BLaER1 (cell line): ENCODE measurements around the gene TBC1D1.

Experiments
- H3K27ac ChIP-seq: shearing (Covaris generic); formaldehyde crosslinking; 2 replicates; pipeline ENCODE4 v1.8.1; 2022
- H3K27me3 ChIP-seq: shearing (Covaris generic); formaldehyde crosslinking; 2 replicates; pipeline ENCODE4 v1.8.1; 2022
- H3K36me3 ChIP-seq: shearing (Covaris generic); formaldehyde crosslinking; 2 replicates; pipeline ENCODE4 v1.8.1; 2022
- H3K4me1 ChIP-seq: shearing (Covaris generic); formaldehyde crosslinking; 2 replicates; pipeline ENCODE4 v1.8.1; 2022
- H3K4me2 ChIP-seq: shearing (Covaris generic); formaldehyde crosslinking; 2 replicates; pipeline ENCODE4 v1.8.1; 2022
- H3K4me3 ChIP-seq: shearing (Covaris generic); formaldehyde crosslinking; 2 replicates; pipeline ENCODE4 v1.8.1; 2022
- H3K9ac ChIP-seq: shearing (Covaris generic); formaldehyde crosslinking; 2 replicates; pipeline ENCODE4 v1.8.1; 2022
- H3K9me3 ChIP-seq: shearing (Covaris generic); formaldehyde crosslinking; 2 replicates; pipeline ENCODE4 v1.8.1; 2022
- H4K20me1 ChIP-seq: shearing (Covaris generic); formaldehyde crosslinking; 2 replicates; pipeline ENCODE4 v1.8.1; 2022
- Cebpa-rat ChIP-seq: shearing (Covaris generic); IDR thresholded peaks from 2 replicates; pipeline ENCODE4 v1.8.1; 2022

Gene TBC1D1

GRCh38 chr4:37976507-37976906 is 85.6 kb downstream of the TBC1D1 start:
- Histone ChIP-seq H3K9ac (peak overlapping the region; percentile 74; the same call in 1 of the 2 replicates), H3K36me3 (no peaks in the 10 kb centered on the region), H3K27ac (peak overlapping the region; percentile 72), H3K27me3 (no peaks in the 10 kb centered on the region), H4K20me1 (peaks cover 30% of the 10 kb centered on the region), H3K4me3 (peak overlapping the region; percentile 96), H3K4me1 (peaks cover 39% of the 10 kb centered on the region), H3K4me2 (peak overlapping the region; percentile 75), H3K9me3 (peaks cover under 1% of the 10 kb centered on the region; the same call in 1 of the 2 replicates)
- no peak for TF ChIP-seq Cebpa-rat

- Histone ChIP-seq H3K4me3 (peak overlapping the region; percentile 96), H3K27ac (peak overlapping the region; percentile 95)
- TF ChIP-seq Cebpa-rat, result no peak
Observed at GRCh38 chr4:37976991-37977470, 86.1 kb downstream of the TBC1D1 start.

GRCh38 chr4:37977471-37978247 is 86.8 kb downstream of the TBC1D1 start:
- Histone ChIP-seq H4K20me1 (peaks cover 42% of the 10 kb centered on the region), H3K9me3 (no peaks in the 10 kb centered on the region), H3K9ac (peak overlapping the region; percentile 92), H3K27ac (peak overlapping the region; percentile 95), H3K27me3 (no peaks in the 10 kb centered on the region), H3K4me3 (peak overlapping the region; percentile 96), H3K4me1 (peaks cover 44% of the 10 kb centered on the region), H3K4me2 (peak overlapping the region; percentile 94), H3K36me3 (0 out of 2 replicates have a peak, but pooled peaks cover under 1% of the 10 kb centered on the region)
- TF ChIP-seq Cebpa-rat, result no peak

More at GRCh38 chr4:37976991-37977470, 86.1 kb downstream of the TBC1D1 start:
- peaks cover 36% of the 10 kb centered on the region for H4K20me1 ChIP-seq
- peaks cover 44% of the 10 kb centered on the region for H3K4me1 ChIP-seq
- no peaks in the 10 kb centered on the region for H3K27me3 ChIP-seq
- peak overlapping the region; percentile 94 for H3K4me2 ChIP-seq
- H3K9me3 ChIP-seq, result no peaks in the 10 kb centered on the region
- peak overlapping the region; percentile 92 for H3K9ac ChIP-seq
- H3K36me3 ChIP-seq, result no peaks in the 10 kb centered on the region

GRCh38 chr4:37978248-37978924 is 87.5 kb downstream of the TBC1D1 start:
- 0 out of 2 replicates have a peak, but pooled peaks cover 8% of the 10 kb centered on the region for H3K36me3 ChIP-seq
- peak overlapping the region; percentile 92 for H3K9ac ChIP-seq
- H3K27me3 ChIP-seq, result no peaks in the 10 kb centered on the region
- peaks cover 47% of the 10 kb centered on the region for H3K4me1 ChIP-seq
- peaks cover 46% of the 10 kb centered on the region for H4K20me1 ChIP-seq
- H3K27ac ChIP-seq, result peak overlapping the region; percentile 95
- H3K4me2 ChIP-seq, result peak overlapping the region; percentile 94
- no peaks in the 10 kb centered on the region for H3K9me3 ChIP-seq
- no peak for TF ChIP-seq Cebpa-rat
- peak overlapping the region; percentile 96 for H3K4me3 ChIP-seq

GRCh38 chr4:37980246-37980645 is 89.4 kb downstream of the TBC1D1 start:
- peak overlapping the region; percentile 94; the same call in 1 of the 2 replicates for H3K4me2 ChIP-seq

GRCh38 chr4:37981425-37981824 is 90.5 kb downstream of the TBC1D1 start:
- Histone ChIP-seq H3K4me2 (0 out of 2 replicates have a peak overlapping the region, but pooled peaks have one; percentile 1), H3K9ac (no peak overlapping the region), H3K9me3 (no peaks in the 10 kb centered on the region), H3K36me3 (0 out of 2 replicates have a peak, but pooled peaks cover 12% of the 10 kb centered on the region), H3K27me3 (no peaks in the 10 kb centered on the region), H4K20me1 (peaks cover 46% of the 10 kb centered on the region), H3K27ac (no peak overlapping the region), H3K4me3 (no peak overlapping the region), H3K4me1 (peaks cover 45% of the 10 kb centered on the region)
- no peak for TF ChIP-seq Cebpa-rat

More at GRCh38 chr4:37980246-37980645, 89.4 kb downstream of the TBC1D1 start:
- peaks cover 46% of the 10 kb centered on the region for H4K20me1 ChIP-seq
- H3K9ac ChIP-seq, result no peak overlapping the region
- no peak for TF ChIP-seq Cebpa-rat
- H3K4me3 ChIP-seq, result no peak overlapping the region
- H3K27me3 ChIP-seq, result no peaks in the 10 kb centered on the region
- 0 out of 2 replicates have a peak, but pooled peaks cover 12% of the 10 kb centered on the region for H3K36me3 ChIP-seq
- peaks cover 51% of the 10 kb centered on the region for H3K4me1 ChIP-seq
- no peaks in the 10 kb centered on the region for H3K9me3 ChIP-seq
- H3K27ac ChIP-seq, result no peak overlapping the region

GRCh38 chr4:37981844-37982720 is 91.2 kb downstream of the TBC1D1 start:
- 0 out of 2 replicates have a peak overlapping the region, but pooled peaks have one; percentile 1 for H3K4me2 ChIP-seq
- no peak overlapping the region for H3K4me3 ChIP-seq
- H3K4me1 ChIP-seq, result peaks cover 40% of the 10 kb centered on the region
- H3K27ac ChIP-seq, result no peak overlapping the region
- TF ChIP-seq Cebpa-rat, result no peak
- no peak overlapping the region for H3K9ac ChIP-seq
- 0 out of 2 replicates have a peak, but pooled peaks cover 12% of the 10 kb centered on the region for H3K36me3 ChIP-seq
- no peaks in the 10 kb centered on the region for H3K27me3 ChIP-seq
- no peaks in the 10 kb centered on the region for H3K9me3 ChIP-seq
- H4K20me1 ChIP-seq, result peaks cover 46% of the 10 kb centered on the region

- Histone ChIP-seq H3K4me2 (no peak overlapping the region), H4K20me1 (peaks cover 46% of the 10 kb centered on the region), H3K4me1 (peaks cover 40% of the 10 kb centered on the region)
Observed at GRCh38 chr4:37982736-37983135, 91.9 kb downstream of the TBC1D1 start.

GRCh38 chr4:37983951-37984350 is 93.1 kb downstream of the TBC1D1 start:
- no peak overlapping the region for H3K9ac ChIP-seq
- peaks cover 36% of the 10 kb centered on the region for H3K4me1 ChIP-seq
- H3K27me3 ChIP-seq, result no peaks in the 10 kb centered on the region
- no peaks in the 10 kb centered on the region for H3K9me3 ChIP-seq
- no peak for TF ChIP-seq Cebpa-rat
- no peak overlapping the region for H3K4me2 ChIP-seq
- peaks cover 41% of the 10 kb centered on the region for H4K20me1 ChIP-seq
- H3K4me3 ChIP-seq, result no peak overlapping the region
- 0 out of 2 replicates have a peak, but pooled peaks cover 16% of the 10 kb centered on the region for H3K36me3 ChIP-seq
- no peak overlapping the region for H3K27ac ChIP-seq

More at GRCh38 chr4:37982736-37983135, 91.9 kb downstream of the TBC1D1 start:
- TF ChIP-seq Cebpa-rat, result no peak
- Histone ChIP-seq H3K27me3 (no peaks in the 10 kb centered on the region), H3K27ac (no peak overlapping the region), H3K9ac (no peak overlapping the region), H3K36me3 (0 out of 2 replicates have a peak, but pooled peaks cover 14% of the 10 kb centered on the region), H3K4me3 (no peak overlapping the region), H3K9me3 (no peaks in the 10 kb centered on the region)
